ENCODE measurements around the gene SSH3. TPM values are rescaled to one million over a fixed set of nuclear protein-coding genes. Genes with fewer than 3 reads are reported as not detected.
"Not testable (repeated sequence)": the region's sequence is repeated elsewhere in the genome, so short reads cannot be mapped to it uniquely, and the experiment has no call there.

SSH3 gene
- total RNA-seq (23.6 TPM), polyA plus RNA-seq (52.7 TPM)

- Histone ChIP-seq H3K27ac (ENCODE audit: low read depth) (peak within 1 kb of the TSS; percentile 91), H3K36me3 (ENCODE audit: insufficient read depth) (peaks cover 6% of the 10 kb centered on the region), H3K4me3 (ENCODE audit: low read depth, low read length) (peak within 1 kb of the TSS; percentile 91), H3K4me1 (ENCODE audit: insufficient read depth) (no peaks in the 10 kb centered on the region)
- DNase-seq (ENCODE audit: extremely low spot score): no peak
- under 1% methylated on average over 65 of the region's 65 CpGs for WGBS
Measured at GRCh38 chr11:67303132-67303834, at the start of gene SSH3. Gene SSH3, plus strand, starts transcription at chr11:67303530. Its CDS starts 96 bp downstream, at chr11:67303626.

GRCh38 chr11:67253872-67254624, 49.3 kb upstream of the SSH3 start:
- H3K4me1 ChIP-seq (ENCODE audit: insufficient read depth): no peaks in the 10 kb centered on the region
- no peak overlapping the region for H3K27ac ChIP-seq (ENCODE audit: low read depth)
- H3K4me3 ChIP-seq (ENCODE audit: low read depth, low read length): no peak overlapping the region
- H3K36me3 ChIP-seq (ENCODE audit: insufficient read depth): peaks cover 10% of the 10 kb centered on the region
- WGBS: 91% methylated on average over 14 of the region's 14 CpGs
- no peak for DNase-seq (ENCODE audit: extremely low spot score)

GRCh38 chr11:67254798-67255197, 48.5 kb upstream of the SSH3 start:
- no peak overlapping the region for H3K4me3 ChIP-seq (ENCODE audit: low read depth, low read length)
- DNase-seq (ENCODE audit: extremely low spot score): no peak
- WGBS: 86% methylated on average over 15 of the region's 15 CpGs
- no peaks in the 10 kb centered on the region for H3K4me1 ChIP-seq (ENCODE audit: insufficient read depth)
- H3K27ac ChIP-seq (ENCODE audit: low read depth): no peak overlapping the region
- peaks cover 10% of the 10 kb centered on the region for H3K36me3 ChIP-seq (ENCODE audit: insufficient read depth)

GRCh38 chr11:67255353-67255752, 48.0 kb upstream of the SSH3 start:
- Histone ChIP-seq H3K4me3 (ENCODE audit: low read depth, low read length) (no peak overlapping the region), H3K4me1 (ENCODE audit: insufficient read depth) (no peaks in the 10 kb centered on the region), H3K27ac (ENCODE audit: low read depth) (no peak overlapping the region), H3K36me3 (ENCODE audit: insufficient read depth) (peaks cover 10% of the 10 kb centered on the region)
- no peak for DNase-seq (ENCODE audit: extremely low spot score)
- 89% methylated on average over 10 of the region's 10 CpGs for WGBS

GRCh38 chr11:67255864-67256263, 47.5 kb upstream of the SSH3 start:
- Histone ChIP-seq H3K36me3 (ENCODE audit: insufficient read depth) (peaks cover 7% of the 10 kb centered on the region), H3K27ac (ENCODE audit: low read depth) (no peak overlapping the region), H3K4me1 (ENCODE audit: insufficient read depth) (no peaks in the 10 kb centered on the region), H3K4me3 (ENCODE audit: low read depth, low read length) (no peak overlapping the region)
- DNase-seq (ENCODE audit: extremely low spot score): no peak
- WGBS: 84% methylated on average over 8 of the region's 8 CpGs

GRCh38 chr11:67256477-67257135, 46.7 kb upstream of the SSH3 start:
- DNase-seq (ENCODE audit: extremely low spot score): no peak
- peaks cover 7% of the 10 kb centered on the region for H3K36me3 ChIP-seq (ENCODE audit: insufficient read depth)
- 73% methylated on average over 5 of the region's 5 CpGs for WGBS
- no peak overlapping the region for H3K4me3 ChIP-seq (ENCODE audit: low read depth, low read length)
- no peaks in the 10 kb centered on the region for H3K4me1 ChIP-seq (ENCODE audit: insufficient read depth)
- H3K27ac ChIP-seq (ENCODE audit: low read depth): no peak overlapping the region

- DNase-seq (ENCODE audit: extremely low spot score): no peak
- Histone ChIP-seq H3K27ac (ENCODE audit: low read depth) (no peak overlapping the region), H3K4me1 (ENCODE audit: insufficient read depth) (no peaks in the 10 kb centered on the region), H3K4me3 (ENCODE audit: low read depth, low read length) (no peak overlapping the region), H3K36me3 (ENCODE audit: insufficient read depth) (no peaks in the 10 kb centered on the region)
- WGBS: 88% methylated on average over 6 of the region's 6 CpGs
Measured at GRCh38 chr11:67260406-67260805, 42.9 kb upstream of the SSH3 start.

GRCh38 chr11:67260885-67261639, 42.3 kb upstream of the SSH3 start:
- WGBS: 26% methylated on average over 50 of the region's 50 CpGs
- peak overlapping the region; percentile 29 for H3K4me3 ChIP-seq (ENCODE audit: low read depth, low read length)
- H3K4me1 ChIP-seq (ENCODE audit: insufficient read depth); H3K27ac ChIP-seq (ENCODE audit: low read depth); H3K36me3 ChIP-seq (ENCODE audit: insufficient read depth); DNase-seq (ENCODE audit: extremely low spot score): not testable (repeated sequence)

GRCh38 chr11:67261640-67261945, 41.7 kb upstream of the SSH3 start:
- H3K36me3 ChIP-seq (ENCODE audit: insufficient read depth): no peaks in the 10 kb centered on the region
- 12% methylated on average over 18 of the region's 18 CpGs for WGBS
- H3K27ac ChIP-seq (ENCODE audit: low read depth): no peak overlapping the region
- DNase-seq (ENCODE audit: extremely low spot score): no peak
- peak overlapping the region; percentile 29 for H3K4me3 ChIP-seq (ENCODE audit: low read depth, low read length)
- no peaks in the 10 kb centered on the region for H3K4me1 ChIP-seq (ENCODE audit: insufficient read depth)

- H3K4me3 ChIP-seq (ENCODE audit: low read depth, low read length): no peak overlapping the region
- WGBS: 54% methylated on average over 18 of the region's 18 CpGs
- DNase-seq (ENCODE audit: extremely low spot score): no peak
- no peaks in the 10 kb centered on the region for H3K36me3 ChIP-seq (ENCODE audit: insufficient read depth)
- H3K4me1 ChIP-seq (ENCODE audit: insufficient read depth): no peaks in the 10 kb centered on the region
- no peak overlapping the region for H3K27ac ChIP-seq (ENCODE audit: low read depth)
Measured at GRCh38 chr11:67261946-67262681, 41.2 kb upstream of the SSH3 start.

- WGBS: 43% methylated on average over 22 of the region's 22 CpGs
- no peak for DNase-seq (ENCODE audit: extremely low spot score)
- no peak overlapping the region for H3K4me3 ChIP-seq (ENCODE audit: low read depth, low read length)
- H3K27ac ChIP-seq (ENCODE audit: low read depth): no peak overlapping the region
- H3K36me3 ChIP-seq (ENCODE audit: insufficient read depth): no peaks in the 10 kb centered on the region
- no peaks in the 10 kb centered on the region for H3K4me1 ChIP-seq (ENCODE audit: insufficient read depth)
Measured at GRCh38 chr11:67262731-67263675, 40.3 kb upstream of the SSH3 start.

GRCh38 chr11:67264260-67264659, 39.1 kb upstream of the SSH3 start:
- no peak overlapping the region for H3K27ac ChIP-seq (ENCODE audit: low read depth)
- H3K4me3 ChIP-seq (ENCODE audit: low read depth, low read length): no peak overlapping the region
- H3K4me1 ChIP-seq (ENCODE audit: insufficient read depth): no peaks in the 10 kb centered on the region
- H3K36me3 ChIP-seq (ENCODE audit: insufficient read depth): no peaks in the 10 kb centered on the region
- WGBS: 98% methylated on average over 5 of the region's 5 CpGs
- DNase-seq (ENCODE audit: extremely low spot score): no peak
